HFFc6 (cell line): ENCODE data around the gene MT1X. TPM values are rescaled to one million over a fixed set of nuclear protein-coding genes. Genes with fewer than 3 reads are reported as not detected.

Experiments
- DNase-seq: peaks from one replicate; pipeline ENCODE4 v3.0.0-alpha.2; 2018
- H3K27ac Mint-ChIP-seq: 2 replicates; pipeline ENCODE4 v1.8.0; 2020; ENCODE audit warnings: mild to moderate bottlenecking, mixed read lengths
- H3K27me3 Mint-ChIP-seq: 2 replicates; pipeline ENCODE4 v1.8.0; 2021; ENCODE audit warnings: mild to moderate bottlenecking, moderate library complexity, mixed read lengths; ENCODE audit not compliant: insufficient read depth
- H3K36me3 Mint-ChIP-seq: 2 replicates; pipeline ENCODE4 v1.8.0; 2021; ENCODE audit warnings: low read depth, mixed read lengths
- H3K4me1 Mint-ChIP-seq: 2 replicates; pipeline ENCODE4 v1.8.0; 2020; ENCODE audit warnings: low read depth, mixed read lengths
- H3K4me3 Mint-ChIP-seq: 2 replicates; pipeline ENCODE4 v1.8.0; 2020; ENCODE audit warnings: mild to moderate bottlenecking, moderate library complexity, mixed read lengths
- H3K9me3 Mint-ChIP-seq: 2 replicates; pipeline ENCODE4 v1.8.0; 2020; ENCODE audit warnings: mild to moderate bottlenecking, mixed read lengths
- total RNA-seq, 6 experiments: library from RNA; stranded (reverse); fragmentation: NEBNext Ultra II Directional; extraction: Animal tissue kit (Norgen Biotek cat#: 25700); gene quantifications; 2 replicates in 1 of 6; 3 replicates in 5 of 6; pipeline ENCODE4 v1.2.3, GENCODE V29; 2021
- TF ChIP-seq, protein P1 (sequence below): fragments of 200-600 bp; sonication (generic); IDR thresholded peaks from 2 replicates; pipeline ENCODE4 v1.5.0; 2021; ENCODE audit warnings: antibody characterized with exemption, mild to moderate bottlenecking

Gene MT1X
- total RNA-seq, 6 experiments from 2014 or later, result 28.0 to 38.7 (median 33.3) TPM

DNA sequence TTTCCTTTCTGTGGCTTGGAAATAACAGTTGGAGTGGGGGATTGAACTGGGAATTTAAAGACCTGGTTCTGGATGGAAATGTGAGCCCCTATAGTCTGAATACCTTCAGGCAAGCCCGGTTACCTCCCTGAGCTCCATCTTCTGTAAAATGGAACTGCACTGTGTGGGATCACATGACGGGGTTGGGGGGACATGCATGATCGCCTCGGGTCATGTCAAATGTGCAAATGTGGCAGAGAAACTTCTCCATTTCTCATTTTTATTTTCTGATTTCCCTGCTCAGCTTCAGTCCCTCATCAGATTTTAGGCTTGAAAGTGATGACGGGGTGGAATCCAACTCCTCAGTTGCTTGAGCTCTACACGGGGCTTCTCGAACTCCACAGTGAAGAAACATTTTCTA lies 29.1 kb upstream of the MT1X start:
- TF ChIP-seq, protein P1, sequence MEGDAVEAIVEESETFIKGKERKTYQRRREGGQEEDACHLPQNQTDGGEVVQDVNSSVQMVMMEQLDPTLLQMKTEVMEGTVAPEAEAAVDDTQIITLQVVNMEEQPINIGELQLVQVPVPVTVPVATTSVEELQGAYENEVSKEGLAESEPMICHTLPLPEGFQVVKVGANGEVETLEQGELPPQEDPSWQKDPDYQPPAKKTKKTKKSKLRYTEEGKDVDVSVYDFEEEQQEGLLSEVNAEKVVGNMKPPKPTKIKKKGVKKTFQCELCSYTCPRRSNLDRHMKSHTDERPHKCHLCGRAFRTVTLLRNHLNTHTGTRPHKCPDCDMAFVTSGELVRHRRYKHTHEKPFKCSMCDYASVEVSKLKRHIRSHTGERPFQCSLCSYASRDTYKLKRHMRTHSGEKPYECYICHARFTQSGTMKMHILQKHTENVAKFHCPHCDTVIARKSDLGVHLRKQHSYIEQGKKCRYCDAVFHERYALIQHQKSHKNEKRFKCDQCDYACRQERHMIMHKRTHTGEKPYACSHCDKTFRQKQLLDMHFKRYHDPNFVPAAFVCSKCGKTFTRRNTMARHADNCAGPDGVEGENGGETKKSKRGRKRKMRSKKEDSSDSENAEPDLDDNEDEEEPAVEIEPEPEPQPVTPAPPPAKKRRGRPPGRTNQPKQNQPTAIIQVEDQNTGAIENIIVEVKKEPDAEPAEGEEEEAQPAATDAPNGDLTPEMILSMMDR, result no peak
- Mint-ChIP-seq H3K27me3 (peaks cover 65% of the 10 kb centered on the region), H3K36me3 (0 out of 2 replicates have a peak, but pooled peaks cover 3% of the 10 kb centered on the region), H3K27ac (no peak overlapping the region), H3K4me1 (peaks cover 6% of the 10 kb centered on the region), H3K4me3 (no peak overlapping the region), H3K9me3 (no peaks in the 10 kb centered on the region)
- no peak for DNase-seq

DNA sequence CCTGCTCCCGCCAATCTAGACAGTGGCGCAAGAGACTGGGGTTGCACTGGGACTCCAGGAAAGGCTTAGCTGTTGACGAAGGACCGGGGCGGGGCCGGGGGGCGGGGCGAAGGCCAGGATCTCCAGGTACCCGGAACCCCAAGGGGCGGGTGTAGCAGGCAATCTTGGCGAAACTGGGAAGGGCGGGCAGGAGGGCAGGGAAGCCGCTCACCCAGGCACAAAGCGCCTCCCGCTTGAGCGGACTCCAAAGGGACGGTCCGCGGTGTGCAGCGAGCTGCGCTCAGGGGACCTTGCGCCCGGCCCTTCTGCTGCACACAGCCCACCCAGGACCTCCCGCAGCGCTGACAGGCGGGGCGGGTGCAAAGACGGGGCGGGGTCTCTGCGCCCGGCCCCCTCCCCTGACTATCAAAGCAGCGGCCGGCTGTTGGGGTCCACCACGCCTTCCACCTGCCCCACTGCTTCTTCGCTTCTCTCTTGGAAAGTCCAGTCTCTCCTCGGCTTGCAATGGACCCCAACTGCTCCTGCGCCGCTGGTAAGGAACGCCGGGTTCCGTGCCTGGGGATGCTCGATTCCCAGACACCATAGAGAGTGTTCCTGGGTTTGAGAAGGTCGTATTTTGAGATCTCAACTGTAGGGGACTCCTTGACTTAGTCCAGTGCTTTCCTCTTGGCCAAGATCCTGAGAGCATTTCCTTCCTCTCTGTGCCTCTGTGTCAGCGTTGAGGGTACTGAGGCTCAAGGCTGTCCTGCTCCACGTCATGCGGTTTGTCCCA lies 24.5 kb upstream of the MT1X start, which contains the start of gene MT1F:
Gene MT1F (plus strand): TSS at position 405 of the 772 bp plus-strand sequence. CDS start 100 bp downstream, at position 505.
- no peak for DNase-seq
- no peak within 1 kb of the TSS for H3K27ac Mint-ChIP-seq
- no peaks in the 10 kb centered on the region for H3K9me3 Mint-ChIP-seq
- 0 out of 2 replicates have a peak, but pooled peaks cover 3% of the 10 kb centered on the region for H3K36me3 Mint-ChIP-seq
- H3K4me3 Mint-ChIP-seq, result peak within 1 kb of the TSS; percentile 81
- TF ChIP-seq, protein P1, result no peak
- peaks cover 68% of the 10 kb centered on the region for H3K27me3 Mint-ChIP-seq
- H3K4me1 Mint-ChIP-seq, result peaks cover 14% of the 10 kb centered on the region

DNA sequence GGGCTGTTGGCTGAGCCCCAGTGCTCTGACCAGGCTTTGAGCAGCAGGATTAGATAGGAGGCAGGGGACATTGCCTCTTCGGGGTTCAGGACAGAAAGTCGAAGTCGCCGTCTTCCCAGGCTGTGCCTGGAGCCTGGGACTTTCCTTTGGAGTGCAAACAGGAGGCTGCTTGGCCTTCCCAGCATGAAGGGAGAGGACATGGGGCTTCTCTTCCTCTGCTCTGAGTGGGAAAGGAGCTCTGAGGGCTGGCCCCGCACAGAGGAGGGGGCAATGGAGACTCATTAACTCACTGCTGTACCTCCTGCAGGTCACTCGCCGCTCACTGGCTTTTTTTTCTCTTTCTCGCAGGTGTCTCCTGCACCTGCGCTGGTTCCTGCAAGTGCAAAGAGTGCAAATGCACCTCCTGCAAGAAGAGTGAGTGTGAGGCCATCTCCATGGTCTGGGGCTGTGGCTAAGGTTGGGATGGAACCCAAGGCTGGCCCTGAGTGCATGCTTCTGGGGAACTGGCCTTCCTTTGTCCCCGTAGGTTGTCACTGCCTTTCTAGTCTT lies 23.9 kb upstream of the MT1X start:
- H3K9me3 Mint-ChIP-seq, result no peaks in the 10 kb centered on the region
- peaks cover 64% of the 10 kb centered on the region for H3K27me3 Mint-ChIP-seq
- H3K36me3 Mint-ChIP-seq, result 0 out of 2 replicates have a peak, but pooled peaks cover 3% of the 10 kb centered on the region
- H3K4me3 Mint-ChIP-seq, result peak overlapping the region; percentile 81; the same call in 1 of the 2 replicates
- H3K4me1 Mint-ChIP-seq, result peaks cover 15% of the 10 kb centered on the region
- no peak for DNase-seq
- H3K27ac Mint-ChIP-seq, result no peak overlapping the region
- TF ChIP-seq, protein P1, result no peak

DNA sequence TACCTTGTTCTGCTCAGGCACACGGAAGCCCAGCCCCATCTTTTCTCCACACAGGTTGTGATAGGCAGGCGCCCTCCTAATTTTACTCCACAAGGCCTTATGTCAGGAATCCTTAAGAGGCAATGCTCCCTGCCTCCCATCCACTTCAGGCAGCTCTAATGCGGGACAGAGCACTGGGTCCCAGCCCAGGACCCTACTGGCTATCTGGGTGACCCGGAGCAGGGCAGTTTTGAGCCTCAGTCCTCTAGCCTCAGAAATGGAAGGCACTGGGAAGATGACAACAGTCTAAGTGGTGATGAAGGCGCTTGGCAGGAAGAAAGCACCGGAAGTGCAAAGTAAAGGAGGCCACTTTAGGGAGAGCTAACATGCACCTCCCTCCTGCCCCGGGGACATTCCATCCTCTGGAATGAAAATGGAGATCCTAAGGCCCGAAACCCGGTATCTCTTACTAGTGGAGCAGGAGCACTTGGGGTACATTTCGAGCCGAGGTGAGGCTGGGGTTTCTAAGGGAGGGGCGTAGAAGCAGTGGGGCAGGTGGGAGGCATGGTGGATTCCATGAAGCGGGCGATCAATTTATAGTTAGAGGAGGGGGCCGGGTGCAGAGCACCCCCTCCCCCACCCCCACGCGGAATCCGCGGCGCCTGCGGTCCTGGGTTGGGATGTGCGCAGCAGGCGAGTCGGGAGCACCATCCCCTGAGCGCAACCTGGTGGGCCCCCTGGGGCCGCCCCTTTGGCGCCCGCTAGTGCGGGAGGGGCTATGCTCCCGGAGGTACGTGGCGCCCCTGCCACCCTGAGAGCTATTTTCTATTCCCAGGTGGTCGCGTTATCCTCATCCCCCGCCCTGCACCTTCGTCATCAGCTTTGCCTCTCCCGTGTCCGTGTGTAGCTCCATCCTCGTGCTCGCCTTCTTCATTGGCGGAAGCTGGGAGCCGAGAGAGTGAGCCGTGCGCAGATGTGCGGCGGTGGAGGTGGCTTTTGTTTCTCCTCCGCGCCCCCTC lies 19.6 kb upstream of the MT1X start:
- Mint-ChIP-seq H3K4me1 (peaks cover 15% of the 10 kb centered on the region), H3K4me3 (peak overlapping the region; percentile 42)

More for the DNA sequence above, 19.6 kb upstream of the MT1X start:
- Mint-ChIP-seq H3K9me3 (no peaks in the 10 kb centered on the region), H3K36me3 (0 out of 2 replicates have a peak, but pooled peaks cover 3% of the 10 kb centered on the region), H3K27me3 (peaks cover 69% of the 10 kb centered on the region), H3K27ac (no peak overlapping the region)
- no peak for DNase-seq
- TF ChIP-seq, protein P1, result no peak
